ENCODE data around the gene UBE3D. TPM values are rescaled to one million over a fixed set of nuclear protein-coding genes. Genes with fewer than 3 reads are reported as not detected.
"Not testable (repeated sequence)": the region's sequence is repeated elsewhere in the genome, so short reads cannot be mapped to it uniquely, and the experiment has no call there.

Gene UBE3D
- total RNA-seq, 1 experiment from 2014 or later, result 10.7 TPM

DNA sequence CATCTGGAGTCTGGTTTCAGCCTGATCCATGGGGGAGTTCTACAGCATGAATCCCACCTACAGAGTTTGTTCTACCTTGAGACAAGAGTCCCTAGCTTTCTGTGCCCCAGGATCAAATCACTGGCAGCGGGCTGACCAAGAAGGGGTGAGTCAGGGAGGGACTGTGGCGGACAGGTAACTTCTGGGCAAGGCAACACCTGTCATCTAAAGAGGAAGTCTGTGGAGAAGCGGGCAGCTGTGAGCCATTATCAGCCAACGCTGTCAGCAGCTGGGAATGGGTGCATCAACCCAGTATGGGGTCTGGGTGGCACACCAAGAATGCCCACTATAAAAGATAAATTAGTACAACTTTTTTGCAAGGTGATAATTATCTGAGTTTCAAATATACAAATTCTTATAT, 45.9 kb downstream of the UBE3D start:
- no peak overlapping the region for H4K5ac ChIP-seq (ENCODE audit: insufficient read length, low read depth, low read length)
- Mint-ChIP-seq H3K4me3 (no peak overlapping the region), H3K36me3 (ENCODE audit: insufficient read depth in 1 of 3, low read depth in 3 of 3) (peaks cover 47 to 68% (median 57%) of the 10 kb centered on the region in 3 experiments), H3K27me3 (ENCODE audit: low read depth) (no peaks in the 10 kb centered on the region), H3K27ac (no peak overlapping the region), H3K9me3 (peaks cover 4% of the 10 kb centered on the region in 2 experiments; a peak in 3 of 5 replicates), H3K4me1 (no peaks in the 10 kb centered on the region)
- H3K79me1 ChIP-seq (ENCODE audit: insufficient read depth, low read depth, low read length, poor library complexity, severe bottlenecking), result peaks cover 4% of the 10 kb centered on the region
- H3K27me3 ChIP-seq (ENCODE audit: insufficient read depth, low read length), result no peaks in the 10 kb centered on the region
- H2BK20ac ChIP-seq (ENCODE audit: low read depth, low read length, poor library complexity, severe bottlenecking), result no peak overlapping the region
- no peak overlapping the region for H4K8ac ChIP-seq (replicated peaks; ENCODE audit: insufficient read length, low read depth, low read length)
- no peaks in the 10 kb centered on the region for H3K9me3 ChIP-seq (ENCODE audit: control insufficient read depth, low read depth, low read length)
- H3K9ac ChIP-seq (ENCODE audit: extremely low read depth, insufficient read length, low read length), result no peak overlapping the region
- no CpG with 5 or more reads among the region's 4 CpGs for WGBS (ENCODE audit: extremely low coverage, insufficient read length, low lambda C conversion rate)
- no peak overlapping the region for H2BK120ac ChIP-seq (ENCODE audit: low read depth, low read length, poor library complexity, severe bottlenecking)
- no peaks in the 10 kb centered on the region for H4K20me1 ChIP-seq (ENCODE audit: control insufficient read depth, insufficient read depth, insufficient read length)
- H3K79me2 ChIP-seq (ENCODE audit: insufficient read depth, low read length), result no peaks in the 10 kb centered on the region
- H3K23me2 ChIP-seq (ENCODE audit: insufficient read length, low read depth, low read length, poor library complexity, severe bottlenecking), result no peaks in the 10 kb centered on the region
- no peak overlapping the region for H3K18ac ChIP-seq (ENCODE audit: insufficient read length, low read depth, low read length)
- H3K4me1 ChIP-seq (ENCODE audit: insufficient read depth, low read length), result no peaks in the 10 kb centered on the region
- H2AK5ac ChIP-seq (ENCODE audit: insufficient read length, low read length), result no peak overlapping the region
- H3K27ac ChIP-seq (ENCODE audit: insufficient read length, low read depth, low read length), result no peak overlapping the region
- H3K23ac ChIP-seq (ENCODE audit: insufficient read length, low read depth, low read length), result no peak overlapping the region
- no peak overlapping the region for H3K14ac ChIP-seq (ENCODE audit: insufficient read depth, low read length)
- no peak overlapping the region for H3K4me2 ChIP-seq (ENCODE audit: insufficient read depth, insufficient read length, low read length)
- H2BK5ac ChIP-seq (ENCODE audit: insufficient read length, low read length), result no peak overlapping the region
- H3K4ac ChIP-seq (ENCODE audit: low read depth, low read length), result no peak overlapping the region
- H4K91ac ChIP-seq (ENCODE audit: insufficient read length, low read depth, low read length), result no peak overlapping the region
- no peak overlapping the region for H3T11ph ChIP-seq (ENCODE audit: low read length)
- no peak overlapping the region for H2AFZ ChIP-seq (ENCODE audit: low read length)
- DNase-seq, result no peak
- TF ChIP-seq, protein P1, sequence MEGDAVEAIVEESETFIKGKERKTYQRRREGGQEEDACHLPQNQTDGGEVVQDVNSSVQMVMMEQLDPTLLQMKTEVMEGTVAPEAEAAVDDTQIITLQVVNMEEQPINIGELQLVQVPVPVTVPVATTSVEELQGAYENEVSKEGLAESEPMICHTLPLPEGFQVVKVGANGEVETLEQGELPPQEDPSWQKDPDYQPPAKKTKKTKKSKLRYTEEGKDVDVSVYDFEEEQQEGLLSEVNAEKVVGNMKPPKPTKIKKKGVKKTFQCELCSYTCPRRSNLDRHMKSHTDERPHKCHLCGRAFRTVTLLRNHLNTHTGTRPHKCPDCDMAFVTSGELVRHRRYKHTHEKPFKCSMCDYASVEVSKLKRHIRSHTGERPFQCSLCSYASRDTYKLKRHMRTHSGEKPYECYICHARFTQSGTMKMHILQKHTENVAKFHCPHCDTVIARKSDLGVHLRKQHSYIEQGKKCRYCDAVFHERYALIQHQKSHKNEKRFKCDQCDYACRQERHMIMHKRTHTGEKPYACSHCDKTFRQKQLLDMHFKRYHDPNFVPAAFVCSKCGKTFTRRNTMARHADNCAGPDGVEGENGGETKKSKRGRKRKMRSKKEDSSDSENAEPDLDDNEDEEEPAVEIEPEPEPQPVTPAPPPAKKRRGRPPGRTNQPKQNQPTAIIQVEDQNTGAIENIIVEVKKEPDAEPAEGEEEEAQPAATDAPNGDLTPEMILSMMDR (conservative IDR thresholded peaks at IDR 0.05), result no peak
- H2BK15ac ChIP-seq (ENCODE audit: low read depth, low read length), result no peak overlapping the region
- no peak overlapping the region for H2BK12ac ChIP-seq (ENCODE audit: insufficient read length, low read depth, low read length)
- no peak overlapping the region for H3K56ac ChIP-seq (ENCODE audit: insufficient read length, low read depth, low read length)

DNA sequence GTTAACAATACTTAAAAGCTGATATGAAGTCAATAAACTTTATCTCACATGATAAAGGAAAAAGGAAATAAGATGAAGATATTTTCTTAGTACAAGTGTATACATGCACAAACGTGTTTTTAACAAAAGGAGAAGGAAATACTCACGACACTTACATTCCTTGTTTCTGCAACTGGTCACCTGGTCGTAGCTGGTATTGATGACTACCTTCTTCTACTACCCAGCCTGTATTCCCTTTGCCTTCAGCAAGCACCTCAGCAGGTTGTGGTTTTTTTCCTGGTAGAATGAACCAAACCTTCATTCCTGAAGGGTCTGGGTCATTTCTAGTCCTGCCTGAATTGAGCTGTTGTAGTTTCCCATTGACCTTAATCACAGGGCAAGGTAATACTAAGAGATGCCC, 54.5 kb downstream of the UBE3D start:
- not testable (repeated sequence) for H2BK5ac ChIP-seq (ENCODE audit: insufficient read length, low read length); H3K27ac Mint-ChIP-seq

More for the DNA sequence above, 54.5 kb downstream of the UBE3D start:
- not testable (repeated sequence) for H2BK15ac ChIP-seq (ENCODE audit: low read depth, low read length); H3K23me2 ChIP-seq (ENCODE audit: insufficient read length, low read depth, low read length, poor library complexity, severe bottlenecking); H3K79me1 ChIP-seq (ENCODE audit: insufficient read depth, low read depth, low read length, poor library complexity, severe bottlenecking); H3K4me3 Mint-ChIP-seq; H3K27me3 Mint-ChIP-seq (ENCODE audit: low read depth); H3K9ac ChIP-seq (ENCODE audit: extremely low read depth, insufficient read length, low read length); H4K91ac ChIP-seq (ENCODE audit: insufficient read length, low read depth, low read length); H3K27ac ChIP-seq (ENCODE audit: insufficient read length, low read depth, low read length); H2AFZ ChIP-seq (ENCODE audit: low read length); H3T11ph ChIP-seq (ENCODE audit: low read length); H3K4ac ChIP-seq (ENCODE audit: low read depth, low read length); H2BK120ac ChIP-seq (ENCODE audit: low read depth, low read length, poor library complexity, severe bottlenecking); H3K9me3 Mint-ChIP-seq; H3K23ac ChIP-seq (ENCODE audit: insufficient read length, low read depth, low read length); H2BK12ac ChIP-seq (ENCODE audit: insufficient read length, low read depth, low read length); H3K4me1 ChIP-seq (ENCODE audit: insufficient read depth, low read length); H3K56ac ChIP-seq (ENCODE audit: insufficient read length, low read depth, low read length); H3K14ac ChIP-seq (ENCODE audit: insufficient read depth, low read length); H3K4me1 Mint-ChIP-seq; H3K9me3 ChIP-seq (ENCODE audit: control insufficient read depth, low read depth, low read length); H3K79me2 ChIP-seq (ENCODE audit: insufficient read depth, low read length); DNase-seq; H4K20me1 ChIP-seq (ENCODE audit: control insufficient read depth, insufficient read depth, insufficient read length); H4K5ac ChIP-seq (ENCODE audit: insufficient read length, low read depth, low read length); H2AK5ac ChIP-seq (ENCODE audit: insufficient read length, low read length); H3K4me2 ChIP-seq (ENCODE audit: insufficient read depth, insufficient read length, low read length); H4K8ac ChIP-seq (replicated peaks; ENCODE audit: insufficient read length, low read depth, low read length); H3K18ac ChIP-seq (ENCODE audit: insufficient read length, low read depth, low read length); H2BK20ac ChIP-seq (ENCODE audit: low read depth, low read length, poor library complexity, severe bottlenecking); H3K27me3 ChIP-seq (ENCODE audit: insufficient read depth, low read length)
- peaks cover 34 to 40% (median 37%) of the 10 kb centered on the region in 3 experiments for H3K36me3 Mint-ChIP-seq (ENCODE audit: insufficient read depth in 1 of 3, low read depth in 3 of 3)
- no CpG with 5 or more reads among the region's 3 CpGs for WGBS (ENCODE audit: extremely low coverage, insufficient read length, low lambda C conversion rate)

Measured in H9 (cell line).